Fibroblast of mammary gland (primary cell): Measurements from ENCODE around the gene HCFC1R1.
"Not testable (repeated sequence)": the region's sequence is repeated elsewhere in the genome, so short reads cannot be mapped to it uniquely, and the experiment has no call there.

Experiments
- DNase-seq: peaks from one replicate; pipeline ENCODE4 v3.0.0-alpha.2; 2010; ENCODE audit warnings: low read depth
- H3K4me3 ChIP-seq: 2 replicates; pipeline ENCODE4 v1.5.1; 2011; ENCODE audit warnings: low read depth, mild to moderate bottlenecking, low read length, moderate library complexity; ENCODE audit not compliant: control insufficient read depth
- CTCF ChIP-seq: conservative IDR thresholded peaks from 2 replicates; pipeline ENCODE4 v1.5.1; 2011; ENCODE audit warnings: low read depth, low read length, inconsistent platforms; ENCODE audit not compliant: control insufficient read depth, insufficient read depth

The HCFC1R1 gene

GRCh38 chr16:3054965-3055733 is 31.4 kb upstream of the HCFC1R1 start:
- DNase-seq, result no peak
- no peak overlapping the region for H3K4me3 ChIP-seq
- TF ChIP-seq CTCF, result no peak

- not testable (repeated sequence) for H3K4me3 ChIP-seq, DNase-seq
Observed at GRCh38 chr16:3053330-3053710, 29.6 kb upstream of the HCFC1R1 start.

GRCh38 chr16:3052571-3053329 is 29.0 kb upstream of the HCFC1R1 start:
- not testable (repeated sequence) for DNase-seq, H3K4me3 ChIP-seq

DNA sequence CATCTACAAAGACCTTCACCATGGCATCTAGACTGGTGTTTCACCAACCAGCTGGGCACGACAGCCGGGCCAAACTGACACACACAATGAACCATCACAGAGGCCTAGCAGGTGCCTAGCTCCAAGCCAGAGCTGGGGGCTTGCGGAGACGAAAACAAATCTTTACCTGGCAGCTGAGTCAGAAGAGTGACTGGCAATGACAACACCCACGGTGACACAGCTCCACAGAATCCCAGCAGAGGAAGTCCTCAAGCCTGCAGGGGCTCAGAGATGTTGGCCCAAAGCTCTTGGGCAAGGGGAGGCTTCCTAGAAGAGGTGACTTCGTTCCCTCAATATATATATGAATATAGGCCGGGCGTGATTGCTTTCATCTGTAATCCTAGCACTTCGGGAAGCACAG is 27.8 kb upstream of the HCFC1R1 start:
- no peak for DNase-seq
- H3K4me3 ChIP-seq, result no peak overlapping the region
- no peak for TF ChIP-seq CTCF

GRCh38 chr16:3051009-3051408 is 27.3 kb upstream of the HCFC1R1 start:
- no peak for DNase-seq
- TF ChIP-seq CTCF, result no peak
- no peak overlapping the region for H3K4me3 ChIP-seq

DNA sequence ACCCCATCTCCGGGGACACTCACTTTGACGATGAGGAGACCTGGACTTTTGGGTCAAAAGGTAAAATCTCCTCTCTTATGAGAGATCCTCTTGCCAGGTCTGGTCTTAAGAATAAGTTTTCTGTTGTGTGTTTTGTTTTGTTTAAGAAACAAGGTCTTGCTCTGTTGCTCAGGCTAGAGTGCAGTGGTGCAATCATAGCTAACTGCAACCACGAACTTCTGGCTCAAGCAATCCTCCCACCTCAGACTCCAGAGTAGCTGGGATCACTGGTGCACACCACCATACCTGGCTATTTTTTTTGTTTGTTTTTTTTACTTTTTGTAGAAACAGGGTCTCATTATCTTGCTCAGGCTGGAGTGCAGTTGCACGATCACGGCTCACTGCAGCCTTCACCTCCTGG is 26.7 kb upstream of the HCFC1R1 start:
- no peak overlapping the region for H3K4me3 ChIP-seq
- no peak for TF ChIP-seq CTCF

DNA sequence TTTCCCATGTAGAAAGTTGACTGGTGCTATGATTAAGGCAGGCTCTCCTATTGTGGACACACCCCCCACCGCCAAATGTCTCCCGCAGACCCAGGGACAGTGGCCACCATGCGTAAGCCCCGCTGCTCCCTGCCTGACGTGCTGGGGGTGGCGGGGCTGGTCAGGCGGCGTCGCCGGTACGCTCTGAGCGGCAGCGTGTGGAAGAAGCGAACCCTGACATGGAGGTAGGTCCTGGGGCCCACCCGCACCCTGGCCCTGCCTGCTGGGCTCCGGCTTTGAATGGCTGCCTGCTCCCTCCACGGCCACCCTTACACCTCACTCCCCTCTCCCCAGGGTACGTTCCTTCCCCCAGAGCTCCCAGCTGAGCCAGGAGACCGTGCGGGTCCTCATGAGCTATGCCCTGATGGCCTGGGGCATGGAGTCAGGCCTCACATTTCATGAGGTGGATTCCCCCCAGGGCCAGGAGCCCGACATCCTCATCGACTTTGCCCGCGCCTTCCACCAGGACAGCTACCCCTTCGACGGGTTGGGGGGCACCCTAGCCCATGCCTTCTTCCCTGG is 26.3 kb upstream of the HCFC1R1 start:
- no peak for DNase-seq
- TF ChIP-seq CTCF, result no peak
- no peak overlapping the region for H3K4me3 ChIP-seq

More for the DNA sequence above, 26.7 kb upstream of the HCFC1R1 start:
- no peak for DNase-seq
